Prostate gland (tissue), 2 donors: ENCODE measurements around the gene CAMKMT.

ENCODE experiments used
- POLR2A ChIP-seq: fragments of 450-650 bp; IDR thresholded peaks from one replicate; pipeline ENCODE4 v1.6.1; 2016; ENCODE audit warnings: antibody characterized with exemption, mild to moderate bottlenecking
- TF ChIP-seq, protein P1 (sequence below), 4 experiments: fragments of 200-600 bp in 2 of 4; fragments of 450-650 bp in 2 of 4; sonication (generic) in 2 of 4; IDR thresholded peaks; 1 replicate in 3 of 4; 2 replicates in 1 of 4; pipeline ENCODE4 v1.5.1; 2016 to 2019; ENCODE audit warnings: antibody characterized with exemption in 4 of 4, mild to moderate bottlenecking in 2 of 4, moderate library complexity in 2 of 4

DNA sequence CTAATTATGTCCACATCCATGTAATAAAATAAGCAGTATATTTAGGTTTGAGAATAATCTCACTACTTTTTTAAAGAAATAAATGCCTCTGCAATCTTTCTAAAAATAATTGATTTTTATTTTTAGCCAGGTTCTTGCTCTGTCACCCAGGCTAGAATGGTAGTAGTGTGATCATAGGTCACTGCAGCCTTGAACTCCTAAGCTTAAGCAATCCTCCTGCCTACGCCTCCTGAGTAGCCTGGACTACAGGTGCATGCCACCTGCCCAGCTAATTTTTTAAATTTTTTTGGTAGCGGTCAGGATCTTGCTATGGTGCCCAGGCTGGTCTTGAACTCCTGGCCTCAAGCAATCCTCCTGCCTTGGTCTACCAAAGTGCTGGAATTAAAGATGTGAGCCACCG, 133.3 kb downstream of the CAMKMT start:
- TF ChIP-seq, protein P1, sequence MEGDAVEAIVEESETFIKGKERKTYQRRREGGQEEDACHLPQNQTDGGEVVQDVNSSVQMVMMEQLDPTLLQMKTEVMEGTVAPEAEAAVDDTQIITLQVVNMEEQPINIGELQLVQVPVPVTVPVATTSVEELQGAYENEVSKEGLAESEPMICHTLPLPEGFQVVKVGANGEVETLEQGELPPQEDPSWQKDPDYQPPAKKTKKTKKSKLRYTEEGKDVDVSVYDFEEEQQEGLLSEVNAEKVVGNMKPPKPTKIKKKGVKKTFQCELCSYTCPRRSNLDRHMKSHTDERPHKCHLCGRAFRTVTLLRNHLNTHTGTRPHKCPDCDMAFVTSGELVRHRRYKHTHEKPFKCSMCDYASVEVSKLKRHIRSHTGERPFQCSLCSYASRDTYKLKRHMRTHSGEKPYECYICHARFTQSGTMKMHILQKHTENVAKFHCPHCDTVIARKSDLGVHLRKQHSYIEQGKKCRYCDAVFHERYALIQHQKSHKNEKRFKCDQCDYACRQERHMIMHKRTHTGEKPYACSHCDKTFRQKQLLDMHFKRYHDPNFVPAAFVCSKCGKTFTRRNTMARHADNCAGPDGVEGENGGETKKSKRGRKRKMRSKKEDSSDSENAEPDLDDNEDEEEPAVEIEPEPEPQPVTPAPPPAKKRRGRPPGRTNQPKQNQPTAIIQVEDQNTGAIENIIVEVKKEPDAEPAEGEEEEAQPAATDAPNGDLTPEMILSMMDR (IDR thresholded peaks at IDR 0.05): no peak
- TF ChIP-seq POLR2A: no peak
